ENCODE measurements around the gene NPHS1. TPM values are rescaled to one million over a fixed set of nuclear protein-coding genes. Genes with fewer than 3 reads are reported as not detected.

NPHS1 gene
- total RNA-seq, 1 donor from 2014 or later = not detected

- no peak overlapping the region for H3K27ac ChIP-seq
- H3K4me1 ChIP-seq = no peaks in the 10 kb centered on the region
- intact Hi-C loops (cut with DNase I) = no loop called here
- H3K9me3 ChIP-seq = no peaks in the 10 kb centered on the region
- DNase-seq (no peak), ATAC-seq (no peak)
- TF ChIP-seq, protein P1, sequence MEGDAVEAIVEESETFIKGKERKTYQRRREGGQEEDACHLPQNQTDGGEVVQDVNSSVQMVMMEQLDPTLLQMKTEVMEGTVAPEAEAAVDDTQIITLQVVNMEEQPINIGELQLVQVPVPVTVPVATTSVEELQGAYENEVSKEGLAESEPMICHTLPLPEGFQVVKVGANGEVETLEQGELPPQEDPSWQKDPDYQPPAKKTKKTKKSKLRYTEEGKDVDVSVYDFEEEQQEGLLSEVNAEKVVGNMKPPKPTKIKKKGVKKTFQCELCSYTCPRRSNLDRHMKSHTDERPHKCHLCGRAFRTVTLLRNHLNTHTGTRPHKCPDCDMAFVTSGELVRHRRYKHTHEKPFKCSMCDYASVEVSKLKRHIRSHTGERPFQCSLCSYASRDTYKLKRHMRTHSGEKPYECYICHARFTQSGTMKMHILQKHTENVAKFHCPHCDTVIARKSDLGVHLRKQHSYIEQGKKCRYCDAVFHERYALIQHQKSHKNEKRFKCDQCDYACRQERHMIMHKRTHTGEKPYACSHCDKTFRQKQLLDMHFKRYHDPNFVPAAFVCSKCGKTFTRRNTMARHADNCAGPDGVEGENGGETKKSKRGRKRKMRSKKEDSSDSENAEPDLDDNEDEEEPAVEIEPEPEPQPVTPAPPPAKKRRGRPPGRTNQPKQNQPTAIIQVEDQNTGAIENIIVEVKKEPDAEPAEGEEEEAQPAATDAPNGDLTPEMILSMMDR (IDR thresholded peaks at IDR 0.05) = no peak
- H3K36me3 ChIP-seq = no peaks in the 10 kb centered on the region
- H3K27me3 ChIP-seq = no peaks in the 10 kb centered on the region
- no peak overlapping the region for H3K4me3 ChIP-seq
These were observed 62.0 kb downstream of the NPHS1 start for GRCh38 chr19:35789978-35790944.

- no peaks in the 10 kb centered on the region for H3K27me3 ChIP-seq
- H3K9me3 ChIP-seq = no peaks in the 10 kb centered on the region
- TF ChIP-seq, protein P1 (IDR thresholded peaks at IDR 0.05) = no peak
- no peak overlapping the region for H3K27ac ChIP-seq
- no peak for DNase-seq
- intact Hi-C loops (cut with DNase I) = no loop called here
- ATAC-seq = no peak
- H3K4me1 ChIP-seq = no peaks in the 10 kb centered on the region
- no peaks in the 10 kb centered on the region for H3K36me3 ChIP-seq
- no peak overlapping the region for H3K4me3 ChIP-seq
These were observed 62.9 kb downstream of the NPHS1 start for GRCh38 chr19:35789195-35789977.

DNA sequence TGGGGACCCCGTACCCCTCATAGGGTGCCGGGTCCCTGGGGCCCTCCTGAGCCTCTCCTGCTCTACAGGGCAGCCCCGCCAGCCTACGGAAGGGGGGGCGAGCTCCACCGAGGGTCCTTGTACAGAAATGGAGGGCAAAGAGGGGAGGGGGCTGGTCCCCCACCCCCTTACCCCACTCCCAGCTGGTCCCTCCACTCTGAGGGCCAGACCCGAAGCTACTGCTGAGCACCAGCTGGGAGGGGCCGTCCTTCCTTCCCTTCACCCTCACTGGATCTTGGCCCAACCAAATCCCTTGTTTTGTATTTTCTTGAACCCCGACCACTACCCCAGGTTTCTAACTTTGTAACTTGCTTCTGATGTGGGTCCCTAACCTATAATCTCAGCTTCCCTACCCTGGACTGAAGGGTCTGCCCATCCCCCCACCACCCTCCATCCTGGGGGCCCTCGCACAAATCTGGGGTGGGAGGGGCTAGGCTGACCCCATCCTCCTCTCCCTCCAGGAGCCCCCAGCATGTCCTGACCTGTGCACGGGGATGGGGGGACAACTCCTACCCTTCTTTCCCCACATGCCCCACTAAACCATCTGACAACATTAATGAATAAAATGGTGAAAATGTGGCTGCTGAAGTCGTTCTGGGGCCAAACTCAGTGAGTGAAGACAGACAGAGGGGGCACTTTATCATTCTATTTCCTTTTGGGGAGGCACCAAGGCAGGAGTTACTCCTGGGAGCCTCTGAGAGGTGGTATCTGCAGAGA is 63.9 kb downstream of the NPHS1 start:
- Histone ChIP-seq H3K9me3 (no peaks in the 10 kb centered on the region), H3K36me3 (no peaks in the 10 kb centered on the region), H3K27ac (no peak overlapping the region), H3K4me3 (no peak overlapping the region), H3K4me1 (no peaks in the 10 kb centered on the region), H3K27me3 (no peaks in the 10 kb centered on the region)
- ATAC-seq (no peak), DNase-seq (no peak)
- TF ChIP-seq, protein P1 (IDR thresholded peaks at IDR 0.05) = no peak
- intact Hi-C loops (cut with DNase I) = no loop called here

DNA sequence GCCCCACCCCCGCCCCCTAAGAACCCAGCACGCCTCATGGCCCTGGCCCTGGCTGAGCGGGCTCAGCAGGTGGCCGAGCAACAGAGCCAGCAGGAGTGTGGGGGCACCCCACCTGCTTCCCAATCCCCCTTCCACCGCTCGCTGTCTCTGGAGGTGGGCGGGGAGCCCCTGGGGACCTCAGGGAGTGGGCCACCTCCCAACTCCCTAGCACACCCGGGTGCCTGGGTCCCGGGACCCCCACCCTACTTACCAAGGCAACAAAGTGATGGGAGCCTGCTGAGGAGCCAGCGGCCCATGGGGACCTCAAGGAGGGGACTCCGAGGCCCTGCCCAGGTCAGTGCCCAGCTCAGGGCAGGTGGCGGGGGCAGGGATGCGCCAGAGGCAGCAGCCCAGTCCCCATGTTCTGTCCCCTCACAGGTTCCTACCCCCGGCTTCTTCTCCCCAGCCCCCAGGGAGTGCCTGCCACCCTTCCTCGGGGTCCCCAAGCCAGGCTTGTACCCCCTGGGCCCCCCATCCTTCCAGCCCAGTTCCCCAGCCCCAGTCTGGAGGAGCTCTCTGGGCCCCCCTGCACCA is 65.0 kb downstream of the NPHS1 start:
- no peak overlapping the region for H3K4me3 ChIP-seq
- TF ChIP-seq, protein P1 (IDR thresholded peaks at IDR 0.05) = no peak
- H3K36me3 ChIP-seq = no peaks in the 10 kb centered on the region
- ATAC-seq (no peak), DNase-seq (no peak)
- no peaks in the 10 kb centered on the region for H3K27me3 ChIP-seq
- no peaks in the 10 kb centered on the region for H3K9me3 ChIP-seq
- no peaks in the 10 kb centered on the region for H3K4me1 ChIP-seq
- intact Hi-C loops (cut with DNase I) = no loop called here
- no peak overlapping the region for H3K27ac ChIP-seq
